Subcutaneous abdominal adipose tissue (tissue), 5 donors: Measurements from ENCODE around the gene DDX41.

Experiments used
- H3K27ac ChIP-seq: one replicate; pipeline ENCODE4 v1.7.0; 2013; ENCODE audit warnings: low read depth, mild to moderate bottlenecking, inconsistent platforms, low read length, moderate library complexity
- H3K27me3 ChIP-seq, 5 donors: one replicate each; pipeline ENCODE4 v1.7.0; 2013; ENCODE audit warnings: low read length in 5 of 5, inconsistent platforms in 1 of 5; ENCODE audit not compliant: control insufficient read depth in 5 of 5, insufficient read depth in 4 of 5
- H3K36me3 ChIP-seq, 5 donors: one replicate each; pipeline ENCODE4 v1.7.0; 2013; ENCODE audit warnings: low read length in 5 of 5; ENCODE audit not compliant: control insufficient read depth in 5 of 5, insufficient read depth in 5 of 5
- H3K4me1 ChIP-seq, 5 donors: one replicate each; pipeline ENCODE4 v1.7.0; 2013; ENCODE audit warnings: low read length in 5 of 5, mild to moderate bottlenecking in 3 of 5, moderate library complexity in 1 of 5; ENCODE audit not compliant: control insufficient read depth in 5 of 5, insufficient read depth in 5 of 5
- H3K4me3 ChIP-seq, 5 donors: one replicate each; pipeline ENCODE4 v1.7.0; 2013; ENCODE audit warnings: low read length in 5 of 5, low read depth in 1 of 5
- H3K9ac ChIP-seq, 5 donors: one replicate each; pipeline ENCODE4 v1.7.0; 2013; ENCODE audit warnings: low read length in 5 of 5, mild to moderate bottlenecking in 4 of 5, moderate library complexity in 3 of 5
- H3K9me3 ChIP-seq, 5 donors: one replicate each; pipeline ENCODE4 v1.7.0; 2013; ENCODE audit warnings: low read length in 5 of 5; ENCODE audit not compliant: control insufficient read depth in 5 of 5
- donor health status: healthy.
- donor health status: healthy.
- donor health status: healthy.
- donor health status: healthy.
- donor health status: healthy.

The DDX41 gene

DNA sequence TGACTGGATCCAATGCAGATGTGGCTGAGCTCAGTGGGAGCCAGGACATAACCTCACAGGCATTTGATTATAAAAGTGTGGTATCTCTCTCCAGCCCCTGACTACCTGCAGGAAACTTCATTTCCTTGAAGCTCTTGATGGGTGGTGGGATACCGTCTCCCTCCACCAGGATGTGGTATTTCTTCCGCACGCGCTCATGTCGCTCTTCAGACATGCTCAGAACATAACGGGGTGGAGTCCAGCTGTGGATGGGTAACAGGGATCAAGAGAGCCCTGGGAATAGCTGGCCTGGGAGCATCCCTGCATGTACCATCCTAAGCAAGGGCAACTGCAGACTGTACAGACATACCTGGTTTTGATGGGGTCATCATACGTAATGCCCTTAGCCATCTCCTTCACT lies 1.2 kb downstream of the DDX41 start:
- H3K27me3 ChIP-seq: peaks cover 0 to 4% (median 0%) of the 10 kb centered on the region in 5 donors
- H3K4me1 ChIP-seq: peaks cover 8 to 25% (median 18%) of the 10 kb centered on the region in 5 donors
- H3K27ac ChIP-seq: peak overlapping the region; percentile 76
- no peaks in the 10 kb centered on the region for H3K9me3 ChIP-seq
- peaks cover 0 to 69% (median 58%) of the 10 kb centered on the region in 5 donors for H3K36me3 ChIP-seq
- peak overlapping the region in 4 of 5 donors; percentile 80 to 99 (median 91) for H3K9ac ChIP-seq
- peak overlapping the region; percentile 94 to 100 (median 99) for H3K4me3 ChIP-seq

DNA sequence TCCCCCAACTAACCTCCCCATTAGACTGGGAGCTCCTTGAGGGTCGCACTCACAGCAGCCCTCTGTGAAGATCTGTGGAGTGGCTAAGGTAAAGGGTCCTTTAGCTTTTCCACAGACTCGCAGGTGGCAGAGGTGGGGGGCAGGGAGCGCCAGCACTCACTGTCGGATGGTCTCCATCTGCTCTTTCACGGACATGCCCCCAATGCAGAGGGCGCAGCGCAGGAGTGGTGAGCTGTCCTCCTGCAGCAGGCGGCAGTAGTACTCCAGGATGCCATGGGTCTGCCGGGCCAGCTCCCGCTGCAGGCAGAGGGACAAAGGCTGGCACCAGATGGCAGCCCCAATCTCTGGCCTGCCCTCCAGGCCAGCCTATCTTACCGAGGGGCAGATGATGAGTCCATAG lies 2.2 kb downstream of the DDX41 start:
- peaks cover 0 to 61% (median 51%) of the 10 kb centered on the region in 5 donors for H3K36me3 ChIP-seq
- no peak overlapping the region for H3K4me3 ChIP-seq
- peaks cover 8 to 35% (median 23%) of the 10 kb centered on the region in 5 donors for H3K4me1 ChIP-seq
- H3K27me3 ChIP-seq: peaks cover 0 to 4% (median 0%) of the 10 kb centered on the region in 5 donors
- no peak overlapping the region for H3K9ac ChIP-seq
- H3K27ac ChIP-seq: no peak overlapping the region
- H3K9me3 ChIP-seq: no peaks in the 10 kb centered on the region

DNA sequence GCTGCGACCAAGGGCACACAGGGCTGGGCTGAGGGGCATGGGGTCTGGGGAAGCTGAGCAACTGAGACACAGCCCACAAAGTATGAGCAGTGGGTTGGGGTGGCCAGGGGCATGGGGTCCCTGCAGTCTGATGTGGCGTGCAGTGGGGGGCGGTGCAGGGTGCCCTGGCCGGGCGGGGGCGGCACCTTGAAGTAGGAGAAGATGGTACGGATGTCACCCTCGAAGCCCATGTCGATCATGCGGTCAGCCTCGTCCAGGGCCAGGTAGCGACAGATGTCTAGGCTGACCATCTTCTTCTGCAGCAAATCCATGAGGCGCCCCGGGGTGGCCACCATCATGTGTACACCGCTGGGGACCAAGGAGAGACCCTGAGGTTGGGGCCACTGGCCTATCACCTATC lies 3.3 kb downstream of the DDX41 start:
- Histone ChIP-seq H3K27me3 (peaks cover 0 to 4% (median 0%) of the 10 kb centered on the region in 5 donors), H3K4me1 (peaks cover 8 to 45% (median 29%) of the 10 kb centered on the region in 5 donors), H3K9me3 (no peaks in the 10 kb centered on the region), H3K9ac (no peak overlapping the region), H3K36me3 (peaks cover 0 to 54% (median 51%) of the 10 kb centered on the region in 5 donors), H3K4me3 (no peak overlapping the region), H3K27ac (no peak overlapping the region)

DNA sequence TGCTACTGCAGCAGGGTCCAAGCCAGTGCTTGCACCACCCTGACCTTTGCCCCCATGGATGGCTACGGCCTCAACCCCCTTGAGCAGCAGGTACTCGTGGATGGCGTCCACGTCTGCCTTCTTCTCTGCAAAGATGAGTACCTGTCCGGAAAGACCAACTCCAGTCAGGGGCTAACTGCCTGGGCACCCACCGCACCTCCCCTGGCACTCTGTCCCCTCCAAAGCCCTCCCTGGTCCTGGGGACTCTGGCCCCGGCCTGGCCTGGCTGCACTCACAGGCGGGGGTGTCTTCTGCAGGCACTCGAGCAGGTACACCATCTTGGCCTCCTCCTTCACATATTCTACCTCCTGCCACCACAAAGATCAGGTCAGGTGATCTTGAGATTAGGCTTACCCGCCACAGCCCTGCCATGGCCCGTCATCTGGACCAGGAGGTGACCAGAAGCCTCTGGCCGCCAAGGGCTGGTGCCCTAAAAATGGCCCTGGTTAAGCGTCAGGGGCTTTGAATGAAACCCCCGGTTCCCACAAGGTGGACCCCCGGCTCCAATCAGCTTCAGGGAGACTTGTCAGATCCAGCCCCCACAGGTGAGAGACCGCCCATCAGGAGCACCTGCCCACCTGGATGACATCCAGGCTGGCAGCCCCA lies 3.9 kb downstream of the DDX41 start:
- Histone ChIP-seq H3K4me1 (peaks cover 8 to 50% (median 29%) of the 10 kb centered on the region in 5 donors), H3K27me3 (peaks cover 0 to 4% (median 0%) of the 10 kb centered on the region in 5 donors), H3K27ac (no peak overlapping the region), H3K4me3 (no peak overlapping the region), H3K9ac (no peak overlapping the region), H3K36me3 (peaks cover 0 to 54% (median 51%) of the 10 kb centered on the region in 5 donors), H3K9me3 (no peaks in the 10 kb centered on the region)

DNA sequence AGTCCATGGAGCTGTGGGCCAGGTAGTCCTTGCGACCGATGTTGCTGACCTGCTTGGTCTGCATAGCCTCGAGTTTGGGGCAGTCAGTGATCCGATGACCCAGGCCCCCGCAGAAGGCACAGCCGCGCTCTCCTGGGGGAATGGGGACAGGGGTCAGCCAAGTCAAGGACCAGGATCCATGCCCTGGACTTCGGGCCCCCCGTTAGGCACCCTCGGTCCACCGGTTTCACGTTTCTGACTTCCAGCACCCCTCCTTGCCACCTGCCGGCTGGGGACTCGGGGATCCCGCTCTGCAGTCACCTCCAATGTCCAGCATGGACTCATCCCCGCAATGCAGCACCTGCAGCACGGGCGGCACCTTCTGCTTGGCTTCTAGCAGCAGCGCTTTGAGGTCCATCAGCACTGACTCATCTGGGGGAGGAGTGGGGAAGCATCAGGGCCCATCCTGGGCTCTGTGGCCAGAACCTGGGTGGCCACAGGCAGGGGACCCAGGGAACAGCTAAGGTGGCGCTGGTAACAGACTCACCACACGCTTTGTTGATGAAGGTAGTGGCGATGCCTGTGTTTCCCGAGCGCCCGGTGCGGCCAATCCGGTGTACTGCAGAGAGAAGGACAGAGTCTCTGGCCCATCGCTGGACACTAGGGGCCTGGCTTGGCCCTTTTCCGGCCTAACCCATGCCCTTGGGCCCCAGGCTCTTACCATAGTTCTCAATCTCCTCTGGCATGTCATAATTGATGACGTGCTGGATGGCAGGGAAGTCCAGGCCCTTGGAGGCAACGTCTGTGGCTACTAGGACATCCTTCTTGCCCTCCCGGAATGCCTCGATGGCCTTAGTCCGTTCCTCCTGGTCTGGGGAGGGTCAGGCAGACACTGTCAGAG lies 4.7 kb downstream of the DDX41 start:
- Histone ChIP-seq H3K4me1 (peaks cover 8 to 50% (median 25%) of the 10 kb centered on the region in 5 donors), H3K9me3 (no peaks in the 10 kb centered on the region), H3K9ac (no peak overlapping the region), H3K4me3 (no peak overlapping the region), H3K27ac (no peak overlapping the region), H3K36me3 (peaks cover 0 to 54% (median 51%) of the 10 kb centered on the region in 5 donors), H3K27me3 (peaks cover 0 to 3% (median 0%) of the 10 kb centered on the region in 5 donors)

DNA sequence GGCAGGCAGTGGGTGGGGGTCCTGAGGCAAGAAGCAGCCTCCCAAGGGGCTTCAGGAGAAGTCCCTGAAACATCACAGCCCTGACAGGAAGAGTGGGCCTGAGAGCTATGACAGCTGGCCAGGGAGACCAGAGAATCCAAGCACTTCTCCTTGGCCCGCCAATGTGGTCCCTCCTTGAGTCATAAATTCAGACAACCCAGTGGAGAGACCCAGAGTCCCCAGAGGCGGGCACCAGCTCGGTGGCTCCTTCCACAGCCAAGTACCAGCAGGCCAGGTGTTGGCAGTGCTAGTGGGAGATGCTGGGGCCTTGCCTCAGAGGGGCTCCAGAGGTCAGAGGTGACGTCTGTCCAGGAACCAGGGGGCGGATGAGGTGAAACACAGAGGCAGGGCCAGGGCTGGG lies 5.6 kb downstream of the DDX41 start:
- Histone ChIP-seq H3K9me3 (no peaks in the 10 kb centered on the region), H3K4me1 (peaks cover 4 to 44% (median 21%) of the 10 kb centered on the region in 5 donors), H3K9ac (peak overlapping the region in 1 of 5 donors; percentile 36), H3K36me3 (peaks cover 0 to 54% (median 51%) of the 10 kb centered on the region in 5 donors), H3K27me3 (no peaks in the 10 kb centered on the region), H3K27ac (no peak overlapping the region), H3K4me3 (no peak overlapping the region)

DNA sequence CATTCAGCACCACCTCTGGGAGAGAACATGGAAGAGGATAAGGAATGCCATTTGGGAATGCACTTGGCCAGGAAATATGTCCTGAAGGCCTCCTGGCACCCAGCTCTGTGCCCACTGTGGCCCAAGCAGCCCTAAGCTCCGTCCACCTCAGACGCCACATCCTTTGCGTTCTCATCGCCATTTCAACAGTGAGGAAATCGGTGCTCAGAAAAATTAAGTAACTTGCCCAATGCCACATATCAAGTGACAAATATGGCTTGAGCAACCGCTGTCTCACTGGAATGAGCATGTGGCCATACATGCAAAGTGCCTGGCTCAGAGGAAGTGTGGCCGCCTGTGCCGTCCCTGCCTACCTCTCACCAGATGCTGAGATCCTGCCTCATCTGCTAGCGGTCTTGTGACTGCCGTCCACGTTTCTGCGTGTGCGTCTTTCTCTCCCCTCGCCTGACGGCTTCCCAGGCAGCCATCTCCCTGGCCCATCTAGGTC lies 6.2 kb downstream of the DDX41 start:
- peaks cover 0 to 38% (median 15%) of the 10 kb centered on the region in 5 donors for H3K4me1 ChIP-seq
- H3K9ac ChIP-seq: peak overlapping the region in 1 of 5 donors; percentile 17
- H3K27ac ChIP-seq: no peak overlapping the region
- H3K9me3 ChIP-seq: no peaks in the 10 kb centered on the region
- H3K27me3 ChIP-seq: no peaks in the 10 kb centered on the region
- H3K4me3 ChIP-seq: no peak overlapping the region
- H3K36me3 ChIP-seq: peaks cover 0 to 52% (median 50%) of the 10 kb centered on the region in 5 donors

DNA sequence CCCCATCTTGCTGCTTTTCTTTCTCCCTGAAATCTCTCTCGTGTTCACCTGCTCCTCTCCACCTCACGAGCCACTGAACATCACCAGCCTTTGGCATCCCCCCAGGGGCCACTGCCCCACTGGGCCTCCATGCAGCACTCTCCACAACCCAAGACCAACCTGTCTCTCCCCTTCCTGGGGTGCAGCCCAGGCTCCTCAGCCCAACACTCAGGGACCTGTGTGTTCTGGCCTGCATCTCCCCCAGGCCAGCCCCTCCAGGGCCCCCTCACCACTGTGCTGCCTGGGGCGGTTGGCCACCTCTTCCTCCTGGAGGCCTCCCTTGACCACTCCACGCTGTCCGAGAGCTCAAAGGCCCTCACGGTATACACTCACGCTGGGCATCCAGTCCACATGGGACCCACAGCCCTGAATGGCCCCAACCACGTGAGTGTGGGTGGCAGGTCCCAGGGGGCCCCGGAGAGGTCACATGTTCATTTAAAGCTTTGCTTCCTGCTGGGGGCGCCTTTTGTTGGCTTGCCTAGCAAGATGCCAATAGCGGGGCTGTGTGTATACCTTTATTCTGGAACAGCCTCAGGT lies 6.7 kb downstream of the DDX41 start:
- peaks cover 0 to 48% (median 46%) of the 10 kb centered on the region in 5 donors for H3K36me3 ChIP-seq
- H3K4me3 ChIP-seq: peak overlapping the region in 1 of 5 donors; percentile 66
- H3K27ac ChIP-seq: no peak overlapping the region
- no peaks in the 10 kb centered on the region for H3K27me3 ChIP-seq
- H3K4me1 ChIP-seq: peaks cover 0 to 35% (median 13%) of the 10 kb centered on the region in 5 donors
- no peaks in the 10 kb centered on the region for H3K9me3 ChIP-seq
- H3K9ac ChIP-seq: peak overlapping the region in 1 of 5 donors; percentile 17

DNA sequence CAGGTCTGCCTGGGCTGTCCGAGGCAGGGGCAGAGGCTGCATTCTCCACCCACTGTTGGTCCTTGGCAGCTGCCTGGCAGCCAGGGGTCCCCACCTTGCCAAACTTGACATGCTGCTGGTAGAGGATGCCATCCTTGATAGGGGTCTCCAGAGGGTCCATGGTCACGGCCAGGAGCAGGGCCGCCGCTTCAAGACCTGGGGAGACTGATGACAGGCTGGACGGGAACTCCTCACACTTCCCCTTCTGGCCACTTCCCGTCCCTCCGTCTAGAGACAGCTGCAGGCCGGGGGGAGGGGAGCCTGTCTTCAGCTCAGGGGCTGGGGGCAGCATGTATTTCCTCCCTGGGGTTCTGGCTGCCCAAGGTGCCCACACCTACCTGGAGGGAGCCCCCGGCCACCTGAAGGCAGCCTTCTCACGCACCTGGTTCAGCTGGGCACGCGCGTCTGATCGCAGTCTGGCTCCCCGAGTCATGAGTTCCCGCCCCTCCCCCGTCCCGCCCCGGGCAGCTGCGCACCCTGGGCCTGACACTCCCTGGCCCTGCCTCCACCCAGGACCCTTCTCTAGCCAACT lies 7.3 kb downstream of the DDX41 start, which contains the start of gene DOK3:
Gene DOK3, minus strand, starts transcription at position 446 of the 571 bp plus-strand sequence. Its CDS starts 286 bp downstream, at position 160.
- Histone ChIP-seq H3K4me3 (peak within 1 kb of the TSS; percentile 37 to 66 (median 54)), H3K4me1 (peaks cover 0 to 35% (median 13%) of the 10 kb centered on the region in 5 donors), H3K9ac (peak within 1 kb of the TSS in 2 of 5 donors; percentile 68 to 76), H3K9me3 (no peaks in the 10 kb centered on the region), H3K27ac (no peak within 1 kb of the TSS), H3K36me3 (peaks cover 0 to 48% (median 40%) of the 10 kb centered on the region in 5 donors), H3K27me3 (no peaks in the 10 kb centered on the region)
